ENCODE measurements around the gene CLPTM1L.

The CLPTM1L gene

GRCh38 chr5:1378866-1379659 is 34.2 kb upstream of the CLPTM1L start:
- no peak overlapping the region for H3K9ac ChIP-seq
- no peak overlapping the region for H2AFZ ChIP-seq (ENCODE audit: low read depth)
- TF ChIP-seq CTCF (conservative IDR thresholded peaks at IDR 0.05; ENCODE audit: low read depth, low read length), result no peak
- no peaks in the 10 kb centered on the region for H3K79me2 ChIP-seq (ENCODE audit: insufficient read depth, low read depth)
- no peaks in the 10 kb centered on the region for H4K20me1 ChIP-seq (ENCODE audit: insufficient read depth)
- no peaks in the 10 kb centered on the region for H3K4me1 ChIP-seq (ENCODE audit: low read depth, poor library complexity, severe bottlenecking)
- no peak overlapping the region for H3K27ac ChIP-seq
- no peaks in the 10 kb centered on the region for H3K27me3 ChIP-seq (ENCODE audit: insufficient read depth, low read depth)
- H3K4me3 ChIP-seq (IDR thresholded peaks at IDR 0.05; ENCODE audit: insufficient read depth, low read depth, low read length), result no peak overlapping the region
- no peak overlapping the region for H3K4me2 ChIP-seq
- no peaks in the 10 kb centered on the region for H3K36me3 ChIP-seq (ENCODE audit: insufficient read depth)

- H3K27me3 ChIP-seq (ENCODE audit: insufficient read depth, low read depth), result no peaks in the 10 kb centered on the region
- H4K20me1 ChIP-seq (ENCODE audit: insufficient read depth), result no peaks in the 10 kb centered on the region
These were observed 33.2 kb upstream of the CLPTM1L start for GRCh38 chr5:1378096-1378495.

GRCh38 chr5:1376981-1377380 is 32.1 kb upstream of the CLPTM1L start:
- H3K27ac ChIP-seq, result no peak overlapping the region
- H3K4me3 ChIP-seq (IDR thresholded peaks at IDR 0.05; ENCODE audit: insufficient read depth, low read depth, low read length), result no peak overlapping the region
- no peaks in the 10 kb centered on the region for H3K79me2 ChIP-seq (ENCODE audit: insufficient read depth, low read depth)
- no peaks in the 10 kb centered on the region for H3K36me3 ChIP-seq (ENCODE audit: insufficient read depth)
- no peaks in the 10 kb centered on the region for H3K27me3 ChIP-seq (ENCODE audit: insufficient read depth, low read depth)
- H4K20me1 ChIP-seq (ENCODE audit: insufficient read depth), result no peaks in the 10 kb centered on the region
- no peak overlapping the region for H3K4me2 ChIP-seq
- H3K9ac ChIP-seq, result no peak overlapping the region
- H3K4me1 ChIP-seq (ENCODE audit: low read depth, poor library complexity, severe bottlenecking), result no peaks in the 10 kb centered on the region
- no peak for TF ChIP-seq CTCF (conservative IDR thresholded peaks at IDR 0.05; ENCODE audit: low read depth, low read length)
- no peak overlapping the region for H2AFZ ChIP-seq (ENCODE audit: low read depth)

More at GRCh38 chr5:1378096-1378495, 33.2 kb upstream of the CLPTM1L start:
- no peak overlapping the region for H3K9ac ChIP-seq
- H3K4me3 ChIP-seq (IDR thresholded peaks at IDR 0.05; ENCODE audit: insufficient read depth, low read depth, low read length), result no peak overlapping the region
- H3K36me3 ChIP-seq (ENCODE audit: insufficient read depth), result no peaks in the 10 kb centered on the region
- no peak overlapping the region for H3K4me2 ChIP-seq
- H3K27ac ChIP-seq, result no peak overlapping the region
- no peak for TF ChIP-seq CTCF (conservative IDR thresholded peaks at IDR 0.05; ENCODE audit: low read depth, low read length)
- H2AFZ ChIP-seq (ENCODE audit: low read depth), result no peak overlapping the region
- no peaks in the 10 kb centered on the region for H3K79me2 ChIP-seq (ENCODE audit: insufficient read depth, low read depth)
- no peaks in the 10 kb centered on the region for H3K4me1 ChIP-seq (ENCODE audit: low read depth, poor library complexity, severe bottlenecking)

GRCh38 chr5:1375871-1376810 is 31.2 kb upstream of the CLPTM1L start:
- Histone ChIP-seq H3K36me3 (ENCODE audit: insufficient read depth) (no peaks in the 10 kb centered on the region), H3K27ac (no peak overlapping the region), H2AFZ (ENCODE audit: low read depth) (no peak overlapping the region), H3K27me3 (ENCODE audit: insufficient read depth, low read depth) (no peaks in the 10 kb centered on the region), H3K4me2 (no peak overlapping the region), H3K4me3 (IDR thresholded peaks at IDR 0.05; ENCODE audit: insufficient read depth, low read depth, low read length) (no peak overlapping the region), H3K9ac (no peak overlapping the region), H3K79me2 (ENCODE audit: insufficient read depth, low read depth) (no peaks in the 10 kb centered on the region), H4K20me1 (ENCODE audit: insufficient read depth) (no peaks in the 10 kb centered on the region), H3K4me1 (ENCODE audit: low read depth, poor library complexity, severe bottlenecking) (no peaks in the 10 kb centered on the region)
- TF ChIP-seq CTCF (conservative IDR thresholded peaks at IDR 0.05; ENCODE audit: low read depth, low read length), result no peak
